Measurements from ENCODE around the gene LGR5.

DNA sequence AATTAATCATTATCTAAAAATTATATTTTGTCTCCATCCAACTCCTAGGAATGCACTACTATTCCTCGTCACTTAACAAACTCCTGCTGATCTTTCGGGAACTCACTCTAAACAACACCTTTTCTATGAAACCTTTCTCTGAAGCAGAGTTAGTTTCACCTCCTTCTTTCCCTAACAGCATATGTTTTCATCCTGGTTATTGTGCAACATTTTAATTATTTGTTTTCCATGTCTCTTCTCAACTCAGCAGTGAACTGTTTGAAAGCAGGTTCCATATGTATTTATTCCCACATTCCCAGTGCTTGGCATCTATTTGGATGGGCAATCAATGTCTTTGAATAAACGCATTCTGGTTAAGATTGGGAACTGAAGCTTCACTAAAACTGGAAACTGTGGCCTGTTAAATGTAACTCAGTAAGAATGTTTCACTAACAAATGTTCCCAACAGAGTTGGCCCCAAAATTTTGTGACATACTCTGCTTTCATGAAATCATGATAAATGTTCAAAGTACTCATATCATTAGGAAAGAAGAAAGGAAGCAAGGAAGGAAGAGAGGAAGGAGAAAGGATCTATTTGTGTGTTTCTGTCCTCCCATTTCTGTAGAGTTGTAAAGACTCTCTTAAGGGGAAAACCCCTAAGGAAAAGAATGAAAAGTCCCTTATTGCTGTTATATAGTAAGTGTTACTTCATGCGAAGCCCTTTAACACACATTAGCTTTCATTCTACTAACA, 13.9 kb upstream of the LGR5 start:
- TF ChIP-seq TCF12 (IDR thresholded peaks at IDR 0.05) (no peak), TCF12 (CRISPR knock-in tag; IDR thresholded peaks at IDR 0.05) (no peak), CTCF (CRISPR knock-in tag; IDR thresholded peaks at IDR 0.05) (no peak), ZBTB33 (CRISPR knock-in tag; IDR thresholded peaks at IDR 0.05) (no peak), POLR2AphosphoS2 (IDR thresholded peaks at IDR 0.05; ENCODE audit: low read depth, low read length) (no peak)
